Medulla oblongata (tissue), 1 donor: ENCODE results near the gene HMOX2.

ENCODE experiments used
- DNase-seq: peaks from one replicate; pipeline ENCODE4 v3.0.0-alpha.2; 2015; ENCODE audit errors: extremely low spot score

The HMOX2 gene

GRCh38 chr16:4523686-4524085 is 47.5 kb downstream of the HMOX2 start:
- DNase-seq = peak; percentile 61

- DNase-seq = no peak
These were observed 48.4 kb downstream of the HMOX2 start for GRCh38 chr16:4524571-4524970.

- peak; percentile 65 for DNase-seq
These were observed 48.9 kb downstream of the HMOX2 start for GRCh38 chr16:4525069-4525468.

- no peak for DNase-seq
These were observed 49.6 kb downstream of the HMOX2 start for GRCh38 chr16:4525634-4526277.

GRCh38 chr16:4529085-4530060 is 53.2 kb downstream of the HMOX2 start:
- no peak for DNase-seq

GRCh38 chr16:4531811-4532210 is 55.6 kb downstream of the HMOX2 start:
- DNase-seq = no peak

GRCh38 chr16:4532238-4532637 is 56.0 kb downstream of the HMOX2 start:
- no peak for DNase-seq

GRCh38 chr16:4533490-4533889 is 57.3 kb downstream of the HMOX2 start:
- no peak for DNase-seq

- DNase-seq = no peak
These were observed 58.1 kb downstream of the HMOX2 start for GRCh38 chr16:4534151-4534790.

- no peak for DNase-seq
These were observed 59.5 kb downstream of the HMOX2 start for GRCh38 chr16:4535627-4536108.

GRCh38 chr16:4536391-4537106 is 60.4 kb downstream of the HMOX2 start:
- DNase-seq = no peak

- no peak for DNase-seq
These were observed 61.5 kb downstream of the HMOX2 start for GRCh38 chr16:4537376-4538343.

GRCh38 chr16:4538350-4539235 is 62.4 kb downstream of the HMOX2 start, which contains the start of gene CDIP1:
TSS of gene CDIP1 (minus strand) at chr16:4538773. CDS start at chr16:4514130, 24,643 bp downstream.
- peak; percentile 98 for DNase-seq

GRCh38 chr16:4539716-4540284 is 63.6 kb downstream of the HMOX2 start:
- DNase-seq = no peak

- no peak for DNase-seq
These were observed 68.3 kb downstream of the HMOX2 start for GRCh38 chr16:4544473-4544872.

- no peak for DNase-seq
These were observed 71.9 kb downstream of the HMOX2 start for GRCh38 chr16:4548124-4548523.

- no peak for DNase-seq
These were observed 74.4 kb downstream of the HMOX2 start for GRCh38 chr16:4550591-4550990.

GRCh38 chr16:4552541-4552940 is 76.3 kb downstream of the HMOX2 start:
- DNase-seq = no peak

- no peak for DNase-seq
These were observed 79.9 kb downstream of the HMOX2 start, which contains the start of gene C16orf96 for GRCh38 chr16:4556112-4556511. TSS of gene C16orf96 (plus strand) at chr16:4556340. CDS start at chr16:4556490, 150 bp downstream.
